ENCODE measurements around the gene TMEM30A.

TMEM30A gene

GRCh38 chr6:75284632-75285282 is at the start of gene TMEM30A:
Gene TMEM30A (minus strand): TSS chr6:75284792. CDS start chr6:75284638, 154 bp downstream.
- TF ChIP-seq, protein P1, sequence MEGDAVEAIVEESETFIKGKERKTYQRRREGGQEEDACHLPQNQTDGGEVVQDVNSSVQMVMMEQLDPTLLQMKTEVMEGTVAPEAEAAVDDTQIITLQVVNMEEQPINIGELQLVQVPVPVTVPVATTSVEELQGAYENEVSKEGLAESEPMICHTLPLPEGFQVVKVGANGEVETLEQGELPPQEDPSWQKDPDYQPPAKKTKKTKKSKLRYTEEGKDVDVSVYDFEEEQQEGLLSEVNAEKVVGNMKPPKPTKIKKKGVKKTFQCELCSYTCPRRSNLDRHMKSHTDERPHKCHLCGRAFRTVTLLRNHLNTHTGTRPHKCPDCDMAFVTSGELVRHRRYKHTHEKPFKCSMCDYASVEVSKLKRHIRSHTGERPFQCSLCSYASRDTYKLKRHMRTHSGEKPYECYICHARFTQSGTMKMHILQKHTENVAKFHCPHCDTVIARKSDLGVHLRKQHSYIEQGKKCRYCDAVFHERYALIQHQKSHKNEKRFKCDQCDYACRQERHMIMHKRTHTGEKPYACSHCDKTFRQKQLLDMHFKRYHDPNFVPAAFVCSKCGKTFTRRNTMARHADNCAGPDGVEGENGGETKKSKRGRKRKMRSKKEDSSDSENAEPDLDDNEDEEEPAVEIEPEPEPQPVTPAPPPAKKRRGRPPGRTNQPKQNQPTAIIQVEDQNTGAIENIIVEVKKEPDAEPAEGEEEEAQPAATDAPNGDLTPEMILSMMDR (IDR thresholded peaks at IDR 0.05; ENCODE audit: low read length, missing control alignments): no peak
- peak; percentile 100 for DNase-seq (ENCODE audit: low read depth)
- H3K4me3 ChIP-seq (replicated peaks; ENCODE audit: low read depth, low read length): peak within 1 kb of the TSS; percentile 98

GRCh38 chr6:75333676-75334200 is 49.1 kb upstream of the TMEM30A start:
- TF ChIP-seq, protein P1 (IDR thresholded peaks at IDR 0.05; ENCODE audit: low read length, missing control alignments): no peak
- peak overlapping the region; percentile 11 for H3K4me3 ChIP-seq (replicated peaks; ENCODE audit: low read depth, low read length)
- peak; percentile 43 for DNase-seq (ENCODE audit: low read depth)

DNA sequence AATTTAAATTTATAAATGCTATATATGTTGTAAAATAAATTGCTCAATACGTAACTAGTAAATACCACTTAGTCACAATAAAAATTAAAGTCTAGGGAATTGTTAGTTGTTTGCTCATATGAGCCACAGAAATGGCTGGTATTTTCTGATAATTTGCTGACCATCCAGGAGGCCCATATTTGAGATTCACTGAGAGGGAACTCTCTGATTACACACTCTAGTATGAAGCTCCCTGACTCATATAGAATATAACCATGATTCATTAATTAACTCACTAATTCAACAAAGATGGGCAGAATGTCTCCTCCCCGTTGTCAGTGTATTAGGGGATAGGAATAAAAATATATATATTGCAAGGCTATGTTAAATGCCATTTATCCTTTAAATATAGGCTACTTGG is 46.6 kb upstream of the TMEM30A start:
- DNase-seq (ENCODE audit: low read depth): peak; percentile 20
- TF ChIP-seq, protein P1 (IDR thresholded peaks at IDR 0.05; ENCODE audit: low read length, missing control alignments): no peak
- H3K4me3 ChIP-seq (replicated peaks; ENCODE audit: low read depth, low read length): no peak overlapping the region

GRCh38 chr6:75329703-75330102 is 45.1 kb upstream of the TMEM30A start:
- TF ChIP-seq, protein P1 (IDR thresholded peaks at IDR 0.05; ENCODE audit: low read length, missing control alignments): no peak
- no peak overlapping the region for H3K4me3 ChIP-seq (replicated peaks; ENCODE audit: low read depth, low read length)
- DNase-seq (ENCODE audit: low read depth): no peak

- no peak for DNase-seq (ENCODE audit: low read depth)
Observed at GRCh38 chr6:75327807-75328206, 43.2 kb upstream of the TMEM30A start.

GRCh38 chr6:75326557-75327258 is 42.1 kb upstream of the TMEM30A start:
- TF ChIP-seq, protein P1 (IDR thresholded peaks at IDR 0.05; ENCODE audit: low read length, missing control alignments): no peak
- DNase-seq (ENCODE audit: low read depth): peak; percentile 49
- no peak overlapping the region for H3K4me3 ChIP-seq (replicated peaks; ENCODE audit: low read depth, low read length)

More at GRCh38 chr6:75327807-75328206, 43.2 kb upstream of the TMEM30A start:
- H3K4me3 ChIP-seq (replicated peaks; ENCODE audit: low read depth, low read length): no peak overlapping the region
- TF ChIP-seq, protein P1 (IDR thresholded peaks at IDR 0.05; ENCODE audit: low read length, missing control alignments): no peak
